B cell (primary cell): ENCODE measurements around the gene RAP1GAP. TPM values are rescaled to one million over a fixed set of nuclear protein-coding genes. Genes with fewer than 3 reads are reported as not detected.

Source experiments
- ATAC-seq: fragments of 200-7000 bp; cut with Tn5 transposase; one replicate; pipeline ENCODE4 v1.10.0; 2021; ENCODE audit warnings: low read depth, mild to moderate bottlenecking, moderate number of reproducible peaks, moderate library complexity
- CTCF ChIA-PET: fragments of 350-600 bp; sonication (Branson Sonifier 250); formaldehyde crosslinking; loops from one replicate; lab custom pipeline; 2021; ENCODE audit warnings: antibody characterized with exemption, inconsistent platforms; lab: Charles Lee
- POLR2A ChIA-PET: fragments of 350-600 bp; sonication (Branson Sonifier 250); formaldehyde crosslinking; loops from one replicate; lab custom pipeline; 2021; ENCODE audit warnings: antibody characterized with exemption; lab: Charles Lee
- DNase-seq: peaks from one replicate; pipeline ENCODE4 v3.0.0; 2013
- H2AFZ ChIP-seq: 2 replicates; pipeline ENCODE4 v1.6.1; 2012; ENCODE audit warnings: mild to moderate bottlenecking, low read depth, low read length; ENCODE audit not compliant: insufficient read depth, poor library complexity, severe bottlenecking
- H3K27ac ChIP-seq, 2 donors: 1 replicate in 1 of 2; 2 replicates in 1 of 2; pipeline ENCODE4 v1.5.1; 2012 to 2013; ENCODE audit warnings: low read length in 2 of 2, mild to moderate bottlenecking in 2 of 2, moderate library complexity in 1 of 2
- H3K27me3 ChIP-seq, 4 experiments: fragments of 200-600 bp in 1 of 4; sonication (generic) in 1 of 4; replicated peaks in 1 of 4; 1 replicate in 2 of 4; 2 replicates in 2 of 4; pipeline versions ENCODE4 v1.6.1 to v1.7.0; 2013 to 2016; ENCODE audit warnings: low read length in 3 of 4, mild to moderate bottlenecking in 2 of 4, mixed read lengths in 1 of 4, moderate library complexity in 1 of 4; ENCODE audit not compliant: insufficient read depth in 4 of 4, control insufficient read depth in 3 of 4; ENCODE audit errors: control extremely low read depth in 1 of 4
- H3K36me3 ChIP-seq, 2 experiments: replicated peaks in 1 of 2; 1 replicate in 1 of 2; 2 replicates in 1 of 2; pipeline versions ENCODE4 v1.6.1 to v1.7.1; 2013; ENCODE audit warnings: low read length in 1 of 2; ENCODE audit not compliant: insufficient read depth in 2 of 2, control insufficient read depth in 1 of 2; ENCODE audit errors: control extremely low read depth in 1 of 2, extremely low read depth in 1 of 2
- H3K4me1 ChIP-seq, 2 donors: fragments of 200-600 bp in 1 of 2; sonication (generic) in 1 of 2; 1 replicate in 1 of 2; 2 replicates in 1 of 2; pipeline versions ENCODE4 v1.5.1 to v1.6.1; 2013 to 2017; ENCODE audit warnings: low read length in 2 of 2; ENCODE audit not compliant: control insufficient read depth in 2 of 2, insufficient read depth in 2 of 2
- H3K4me2 ChIP-seq: replicated peaks from 2 replicates; pipeline ENCODE3; 2012; ENCODE audit warnings: mild to moderate bottlenecking, low read depth, low read length; ENCODE audit not compliant: poor library complexity, severe bottlenecking
- H3K4me3 ChIP-seq, 5 experiments: fragments of 200-600 bp in 1 of 5; sonication (generic) in 1 of 5; 1 replicate in 3 of 5; 2 replicates in 2 of 5; pipeline versions ENCODE4 v1.5.1 to v1.7.0; 2011 to 2016; ENCODE audit warnings: low read length in 4 of 5, mild to moderate bottlenecking in 4 of 5, low read depth in 2 of 5, control low read depth in 1 of 5, moderate library complexity in 1 of 5; ENCODE audit not compliant: insufficient read depth in 1 of 5; ENCODE audit errors: control extremely low read depth in 1 of 5, extremely low read depth in 1 of 5
- H3K79me2 ChIP-seq: fragments of 200-600 bp; sonication (generic); one replicate; pipeline ENCODE4 v1.6.0; 2016; ENCODE audit warnings: low read length; ENCODE audit not compliant: control insufficient read depth, insufficient read depth
- H3K9ac ChIP-seq: fragments of 200-600 bp; sonication (generic); 2 replicates; pipeline ENCODE4 v1.6.1; 2017; ENCODE audit warnings: mild to moderate bottlenecking, low read length, moderate library complexity
- H3K9me3 ChIP-seq, 3 donors: one replicate each; pipeline versions ENCODE4 v1.6.1 to v1.7.1; 2013; ENCODE audit warnings: low read length in 2 of 3; ENCODE audit not compliant: control insufficient read depth in 2 of 3, insufficient read depth in 1 of 3; ENCODE audit errors: control extremely low read depth in 1 of 3
- H4K20me1 ChIP-seq: 2 replicates; pipeline ENCODE4 v1.6.0; 2012; ENCODE audit warnings: mild to moderate bottlenecking, low read length; ENCODE audit not compliant: insufficient read depth, control insufficient read depth, poor library complexity, severe bottlenecking
- H3K27ac Mint-ChIP-seq: one replicate; pipeline ENCODE4 v1.8.0; 2021; ENCODE audit warnings: mixed read lengths
- H3K27me3 Mint-ChIP-seq: one replicate; pipeline ENCODE4 v1.8.0; 2021; ENCODE audit warnings: mixed read lengths
- H3K4me1 Mint-ChIP-seq: one replicate; pipeline ENCODE4 v1.8.0; 2021; ENCODE audit warnings: mixed read lengths
- H3K4me3 Mint-ChIP-seq: one replicate; pipeline ENCODE4 v1.8.0; 2021; ENCODE audit warnings: mixed read lengths
- H3K9me3 Mint-ChIP-seq: one replicate; pipeline ENCODE4 v1.8.0; 2022; ENCODE audit warnings: mixed read lengths; ENCODE audit not compliant: insufficient read depth
- CTCF ChIP-seq: fragments of 200-600 bp; IDR thresholded peaks from one replicate; pipeline ENCODE4 v1.8.0; 2022; ENCODE audit warnings: antibody characterized with exemption, mild to moderate bottlenecking
- EZH2 ChIP-seq: IDR thresholded peaks from 2 replicates; pipeline ENCODE4 v1.6.1; 2012; ENCODE audit warnings: borderline replicate concordance, low read depth, mild to moderate bottlenecking, moderate library complexity, low read length; ENCODE audit not compliant: insufficient read depth, poor library complexity, severe bottlenecking
- WGBS: methylation state at CpG from one replicate; pipeline ENCODE4 v1.1.5; 2013; ENCODE audit warnings: missing lambda C conversion rate; ENCODE audit not compliant: insufficient coverage; 5-methylcytosine and 5-hydroxymethylcytosine counted together
- intact Hi-C: fragments of 100-400 bp; cut with micrococcal nuclease; formaldehyde crosslinking; loops from one replicate; pipeline ENCODE4 v1.10.0; 2022
- polyA plus RNA-seq: library from polyadenylated mRNA; depleted of rRNA; stranded (reverse); fragments of >200 nt; gene quantifications from 2 replicates; pipeline ENCODE4 v1.2.3, GENCODE V29; 2012
- total RNA-seq, 2 donors: library from RNA; stranded (reverse); fragments of 120-200 nt in 1 of 2; gene quantifications; 1 replicate in 1 of 2; 2 replicates in 1 of 2; pipeline versions ENCODE4 v1.2.3 to v1.2.4, GENCODE V29; 2013 to 2022

The RAP1GAP gene
- total and polyA plus RNA-seq, 2 donors (not counting 1 experiment from before 2014, with no cell fraction given): 0.07 to 0.09 TPM

DNA sequence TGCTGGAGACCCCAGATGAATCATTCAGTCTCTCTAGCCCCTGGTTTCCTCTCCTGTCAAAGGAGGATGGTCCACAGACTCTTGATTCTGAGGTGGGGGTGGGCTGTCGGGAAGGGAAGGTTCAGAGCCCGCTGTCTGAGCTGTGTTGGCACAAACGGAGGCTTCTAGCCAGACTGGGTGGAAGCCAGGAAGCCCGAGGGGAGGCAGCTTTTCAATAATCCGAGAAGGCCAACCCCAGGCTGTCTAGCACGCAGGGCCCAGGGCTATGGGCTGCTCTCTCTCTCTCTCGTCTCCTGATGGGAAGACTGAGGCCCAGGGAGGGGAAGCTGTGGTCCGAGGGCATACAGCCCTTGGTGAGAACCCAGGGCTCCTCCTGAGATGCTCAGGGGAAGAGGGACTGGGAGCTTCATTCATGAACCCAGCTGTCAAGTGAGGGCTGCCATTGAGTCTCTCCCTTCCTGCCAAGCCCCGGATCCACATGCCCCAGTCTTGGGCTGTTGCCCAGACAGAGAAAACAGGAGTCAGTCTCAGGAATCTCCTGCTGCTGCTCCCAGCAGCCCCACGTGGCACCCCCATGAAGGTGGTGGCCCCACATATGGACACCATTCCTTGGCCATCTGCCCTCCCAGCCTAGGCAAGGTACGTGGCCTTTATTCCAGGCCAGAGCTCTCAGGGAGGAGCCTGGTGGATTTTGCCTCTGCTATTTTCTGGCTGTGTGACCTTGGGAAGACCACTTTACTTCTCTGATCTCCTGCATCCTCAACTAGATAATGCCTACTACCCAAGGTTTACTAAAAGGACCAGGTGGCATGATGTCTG lies 44.4 kb downstream of the RAP1GAP start:
- no peaks in the 10 kb centered on the region for H3K36me3 ChIP-seq
- no peak overlapping the region for H3K27ac Mint-ChIP-seq
- intact Hi-C loops: no loop called here
- ChIA-PET POLR2A (no interaction called here), CTCF (no interaction called here)
- WGBS: 85% methylated on average over 10 of the region's 11 CpGs
- H3K9ac ChIP-seq: no peak overlapping the region
- H3K27me3 Mint-ChIP-seq: peaks cover 33% of the 10 kb centered on the region
- ATAC-seq (no peak), DNase-seq (no peak)
- H4K20me1 ChIP-seq: no peaks in the 10 kb centered on the region
- H3K4me3 Mint-ChIP-seq: no peak overlapping the region
- no peak overlapping the region for H2AFZ ChIP-seq
- no peaks in the 10 kb centered on the region for H3K79me2 ChIP-seq
- peaks cover 0 to 9% of the 10 kb centered on the region in 2 donors for H3K4me1 ChIP-seq
- no peak overlapping the region for H3K4me3 ChIP-seq
- H3K27me3 ChIP-seq: peaks cover 0 to 35% (median 9%) of the 10 kb centered on the region in 4 experiments
- peaks cover 11% of the 10 kb centered on the region for H3K4me1 Mint-ChIP-seq
- no peak for TF ChIP-seq CTCF
- TF ChIP-seq EZH2: no peak
- no peaks in the 10 kb centered on the region for H3K9me3 Mint-ChIP-seq
- H3K27ac ChIP-seq: no peak overlapping the region
- H3K4me2 ChIP-seq: no peak overlapping the region
- H3K9me3 ChIP-seq: no peaks in the 10 kb centered on the region

- H3K9ac ChIP-seq: no peak overlapping the region
- H4K20me1 ChIP-seq: no peaks in the 10 kb centered on the region
- H3K9me3 Mint-ChIP-seq: no peaks in the 10 kb centered on the region
- ATAC-seq (no peak), DNase-seq (no peak)
- no peak overlapping the region for H3K4me3 ChIP-seq
- H3K4me3 Mint-ChIP-seq: peak overlapping the region; percentile 83
- H3K4me1 Mint-ChIP-seq: peaks cover 11% of the 10 kb centered on the region
- no peak overlapping the region for H2AFZ ChIP-seq
- H3K4me1 ChIP-seq: peaks cover 0 to 9% of the 10 kb centered on the region in 2 donors
- H3K27me3 ChIP-seq: peaks cover 0 to 31% (median 9%) of the 10 kb centered on the region in 4 experiments
- H3K9me3 ChIP-seq: no peaks in the 10 kb centered on the region
- no peak for TF ChIP-seq EZH2
- TF ChIP-seq CTCF: no peak
- intact Hi-C loops: no loop called here
- POLR2A ChIA-PET: no interaction called here
- H3K27ac ChIP-seq: no peak overlapping the region
- H3K27ac Mint-ChIP-seq: no peak overlapping the region
- H3K36me3 ChIP-seq: no peaks in the 10 kb centered on the region
- CTCF ChIA-PET: no interaction called here
- WGBS: 73% methylated on average over 7 of the region's 10 CpGs
- H3K79me2 ChIP-seq: no peaks in the 10 kb centered on the region
- peaks cover 30% of the 10 kb centered on the region for H3K27me3 Mint-ChIP-seq
- no peak overlapping the region for H3K4me2 ChIP-seq
Measured at GRCh38 chr1:21623410-21623961, 45.7 kb downstream of the RAP1GAP start.
